SK-N-MC (cell line): ENCODE data around the gene CKAP2L.

ENCODE experiments used
- EZH2 ChIP-seq: fragments of 200-600 bp; sonication (generic); IDR thresholded peaks from one replicate; pipeline ENCODE4 v1.6.1; 2017; ENCODE audit warnings: antibody characterized with exemption
- POLR2AphosphoS5 ChIP-seq: IDR thresholded peaks from 2 replicates; pipeline ENCODE4 v1.6.1; 2012; ENCODE audit warnings: mild to moderate bottlenecking, low read depth, low read length, borderline replicate concordance

- TF ChIP-seq EZH2 (no peak), POLR2AphosphoS5 (no peak)
Measured at GRCh38 chr2:112701052-112701451, 63.4 kb downstream of the CKAP2L start.
